Activated CD4-positive, alpha-beta T cell treated with anti-CD3 and anti-CD28 coated beads, Interleukin-2, Interleukin-6, amounts not matched to agents 100 ng/mL and 50 ng/mL, durations not matched to agents 16 hours and 8 hours (primary cell): Measurements from ENCODE around the gene DLGAP3.

ENCODE experiments used
- DNase-seq: peaks from one replicate; pipeline ENCODE4 v3.0.0-alpha.2; 2020

The DLGAP3 gene

GRCh38 chr1:34928699-34929496 is 552 bp downstream of the DLGAP3 start:
- no peak for DNase-seq

GRCh38 chr1:34928066-34928696 is 1.3 kb downstream of the DLGAP3 start:
- DNase-seq = no peak

GRCh38 chr1:34927316-34927715 is 2.1 kb downstream of the DLGAP3 start:
- no peak for DNase-seq

GRCh38 chr1:34926894-34927293 is 2.6 kb downstream of the DLGAP3 start:
- no peak for DNase-seq

GRCh38 chr1:34926156-34926555 is 3.3 kb downstream of the DLGAP3 start:
- DNase-seq = no peak

GRCh38 chr1:34925730-34926129 is 3.7 kb downstream of the DLGAP3 start:
- DNase-seq = no peak

- peak; percentile 51 for DNase-seq
Measured at GRCh38 chr1:34924759-34925555, 4.5 kb downstream of the DLGAP3 start.

GRCh38 chr1:34923490-34923889 is 6.0 kb downstream of the DLGAP3 start:
- DNase-seq = no peak

GRCh38 chr1:34918977-34919561 is 10.4 kb downstream of the DLGAP3 start:
- DNase-seq = no peak

- DNase-seq = no peak
Measured at GRCh38 chr1:34918386-34918976, 11.0 kb downstream of the DLGAP3 start.

- no peak for DNase-seq
Measured at GRCh38 chr1:34917017-34917416, 12.4 kb downstream of the DLGAP3 start.

- DNase-seq = no peak
Measured at GRCh38 chr1:34916104-34916503, 13.3 kb downstream of the DLGAP3 start.

- no peak for DNase-seq
Measured at GRCh38 chr1:34915521-34915920, 13.9 kb downstream of the DLGAP3 start.

GRCh38 chr1:34914958-34915357 is 14.5 kb downstream of the DLGAP3 start:
- no peak for DNase-seq

- no peak for DNase-seq
Measured at GRCh38 chr1:34911465-34911864, 18.0 kb downstream of the DLGAP3 start.

- DNase-seq = no peak
Measured at GRCh38 chr1:34910425-34910824, 19.0 kb downstream of the DLGAP3 start.

- no peak for DNase-seq
Measured at GRCh38 chr1:34908369-34908768, 21.1 kb downstream of the DLGAP3 start.

GRCh38 chr1:34907487-34908090 is 21.9 kb downstream of the DLGAP3 start:
- no peak for DNase-seq

- no peak for DNase-seq
Measured at GRCh38 chr1:34906756-34907155, 22.7 kb downstream of the DLGAP3 start.

GRCh38 chr1:34906222-34906621 is 23.2 kb downstream of the DLGAP3 start:
- no peak for DNase-seq

- no peak for DNase-seq
Measured at GRCh38 chr1:34905098-34905459, 24.4 kb downstream of the DLGAP3 start.

- DNase-seq = no peak
Measured at GRCh38 chr1:34904236-34905097, 25.0 kb downstream of the DLGAP3 start.
